Natural killer cell (primary cell): ENCODE results near the gene SAV1. TPM values are rescaled to one million over a fixed set of nuclear protein-coding genes. Genes with fewer than 3 reads are reported as not detected.

ENCODE experiments used
- ATAC-seq, 3 donors: fragments of 150-1000 bp in 2 of 3; fragments of 200-7000 bp in 1 of 3; cut with Tn5 transposase; 1 replicate in 1 of 3; 2 replicates in 2 of 3; pipeline ENCODE4 v1.10.0; 2021; ENCODE audit warnings: mild to moderate bottlenecking in 2 of 3, moderate library complexity in 2 of 3
- DNase-seq, 2 donors: peaks; one replicate each; pipeline versions ENCODE4 v3.0.0 to v3.0.0-alpha.2; 2013 to 2021; ENCODE audit warnings: mixed read lengths in 1 of 2
- H3K27ac ChIP-seq: one replicate; pipeline ENCODE4 v1.5.1; 2013; ENCODE audit warnings: mild to moderate bottlenecking, low read length
- H3K27me3 ChIP-seq: one replicate; pipeline ENCODE4 v1.6.1; 2013; ENCODE audit warnings: low read length; ENCODE audit not compliant: control insufficient read depth, insufficient read depth
- H3K36me3 ChIP-seq: one replicate; pipeline ENCODE4 v1.6.1; 2013; ENCODE audit warnings: low read length; ENCODE audit not compliant: control insufficient read depth, insufficient read depth
- H3K4me1 ChIP-seq: one replicate; pipeline ENCODE4 v1.6.1; 2013; ENCODE audit warnings: low read length; ENCODE audit not compliant: control insufficient read depth, insufficient read depth
- H3K4me3 ChIP-seq: one replicate; pipeline ENCODE4 v1.5.1; 2013; ENCODE audit warnings: low read length
- H3K9me3 ChIP-seq: one replicate; pipeline ENCODE4 v1.6.1; 2013; ENCODE audit warnings: low read length; ENCODE audit not compliant: control insufficient read depth, insufficient read depth
- H3K27ac Mint-ChIP-seq, 2 donors: one replicate each; pipeline ENCODE4 v1.8.0; 2022; ENCODE audit warnings: mild to moderate bottlenecking in 2 of 2, mixed read lengths in 2 of 2, moderate library complexity in 1 of 2
- H3K27me3 Mint-ChIP-seq, 2 donors: one replicate each; pipeline ENCODE4 v1.8.0; 2022; ENCODE audit warnings: low read depth in 2 of 2, mixed read lengths in 2 of 2
- H3K36me3 Mint-ChIP-seq: one replicate; pipeline ENCODE4 v1.8.0; 2022; ENCODE audit warnings: mixed read lengths
- H3K4me1 Mint-ChIP-seq, 2 donors: one replicate each; pipeline ENCODE4 v1.8.0; 2022; ENCODE audit warnings: mixed read lengths in 2 of 2
- H3K4me3 Mint-ChIP-seq: one replicate; pipeline ENCODE4 v1.8.0; 2022; ENCODE audit warnings: mild to moderate bottlenecking, moderate library complexity, mixed read lengths
- H3K9me3 Mint-ChIP-seq, 2 donors: one replicate each; pipeline ENCODE4 v1.8.0; 2022; ENCODE audit warnings: mixed read lengths in 2 of 2
- CTCF ChIP-seq: fragments of 200-600 bp; IDR thresholded peaks from one replicate; pipeline ENCODE4 v1.8.0; 2022; ENCODE audit warnings: antibody characterized with exemption
- WGBS: methylation state at CpG from one replicate; pipeline ENCODE4 v1.1.7; 2013; ENCODE audit warnings: missing lambda C conversion rate; ENCODE audit not compliant: insufficient coverage; 5-methylcytosine and 5-hydroxymethylcytosine counted together
- intact Hi-C: fragments of 100-400 bp; cut with micrococcal nuclease; formaldehyde crosslinking; loops from one replicate; pipeline ENCODE4 v1.14.2; 2022
- total RNA-seq, 4 donors: library from RNA; stranded (reverse); fragments of 120-200 nt in 1 of 4; gene quantifications; one replicate each; pipeline versions ENCODE4 v1.2.3 to v1.2.4, GENCODE V29; 2013 to 2022

Gene SAV1
- 1 to 10 TPM; 3.0 to 6.6 (median 6.6) TPM for total RNA-seq
- 22.2 TPM for total RNA-seq (2013)

DNA sequence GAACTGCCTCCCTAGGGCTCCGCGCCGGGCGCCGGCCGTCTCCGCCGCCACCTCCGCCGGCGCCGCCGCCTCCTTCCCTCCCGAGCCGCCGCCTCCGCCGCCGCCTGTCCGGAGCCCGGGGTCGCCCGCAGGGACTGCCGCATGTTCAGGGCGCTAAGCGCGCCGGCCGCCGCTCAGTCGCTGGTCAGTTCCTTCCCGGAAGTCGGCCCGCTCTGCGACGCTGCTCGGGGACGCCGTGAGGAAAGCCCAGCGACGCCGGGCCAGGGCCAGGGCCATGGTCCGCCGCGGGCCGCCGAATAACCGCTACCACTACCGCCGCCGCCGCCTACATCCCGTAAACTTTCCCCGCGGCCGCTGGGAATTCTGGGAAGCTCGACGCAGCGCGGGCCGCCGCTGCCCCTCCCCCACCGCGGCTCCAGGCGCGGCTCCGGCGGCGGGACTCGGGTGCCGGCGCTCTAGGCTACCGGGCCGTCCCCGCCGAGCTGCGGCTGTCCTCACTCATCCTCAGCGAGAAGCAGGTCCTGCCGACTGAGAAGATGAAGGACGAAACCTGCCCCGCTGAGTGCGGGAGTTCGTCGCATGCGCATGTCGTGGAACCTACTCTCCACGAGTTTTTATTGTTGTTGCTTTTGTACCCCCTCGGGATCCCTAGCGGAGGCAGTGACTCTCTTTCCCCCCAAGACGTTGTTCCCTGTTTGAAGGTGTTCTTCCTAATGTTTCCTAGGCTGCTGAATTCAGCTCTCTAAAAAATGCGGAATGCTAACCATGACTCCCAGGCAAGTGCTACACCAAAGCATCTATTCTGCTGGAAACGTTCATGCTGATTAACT is at the start of gene SAV1:
SAV1 (minus strand) TSS at position 311 of the 830 bp plus-strand sequence. CDS start 339 bp downstream, outside the sequence.
- no peaks in the 10 kb centered on the region for H3K36me3 Mint-ChIP-seq
- H3K4me3 Mint-ChIP-seq = no peak within 1 kb of the TSS
- H3K27me3 ChIP-seq = no peaks in the 10 kb centered on the region
- DNase-seq (peak; percentile 41 to 71), ATAC-seq (peak; percentile 63 to 71 (median 67))
- under 1% methylated on average over 92 of the region's 92 CpGs for WGBS
- TF ChIP-seq CTCF = no peak
- H3K4me3 ChIP-seq = peak within 1 kb of the TSS; percentile 57
- H3K36me3 ChIP-seq = no peaks in the 10 kb centered on the region
- peak within 1 kb of the TSS in 1 of 2 donors; percentile 11 for H3K27ac Mint-ChIP-seq
- intact Hi-C loops = no loop called here
- H3K27ac ChIP-seq = peak within 1 kb of the TSS; percentile 16
- no peaks in the 10 kb centered on the region for H3K27me3 Mint-ChIP-seq
- peaks cover 8% of the 10 kb centered on the region for H3K4me1 ChIP-seq
- H3K9me3 Mint-ChIP-seq = no peaks in the 10 kb centered on the region
- H3K9me3 ChIP-seq = no peaks in the 10 kb centered on the region
- H3K4me1 Mint-ChIP-seq = peaks cover 10 to 20% of the 10 kb centered on the region in 2 donors

DNA sequence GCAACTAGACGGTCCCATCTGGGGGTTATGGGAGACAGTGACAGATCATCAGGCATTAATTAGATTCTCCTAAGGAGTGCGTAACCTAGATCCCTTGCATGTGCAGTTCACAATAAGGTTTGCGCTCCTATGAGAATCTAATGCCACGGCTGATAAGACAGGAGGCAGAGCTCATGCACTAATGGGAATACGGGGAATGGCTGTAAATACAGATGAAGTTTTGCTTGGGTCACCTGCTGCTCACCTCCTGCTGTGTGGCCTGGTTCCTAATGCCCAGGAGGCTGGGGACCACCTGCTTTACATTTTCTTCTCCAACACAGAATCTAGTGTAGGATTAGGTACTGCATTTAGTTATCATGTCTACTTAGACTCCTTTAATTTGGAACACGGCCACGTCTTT is 49.7 kb upstream of the SAV1 start:
- Histone ChIP-seq H3K27ac (no peak overlapping the region), H3K9me3 (no peaks in the 10 kb centered on the region), H3K36me3 (peaks cover 26% of the 10 kb centered on the region), H3K4me3 (no peak overlapping the region), H3K27me3 (no peaks in the 10 kb centered on the region), H3K4me1 (no peaks in the 10 kb centered on the region)
- ATAC-seq = no peak
- TF ChIP-seq CTCF = no peak
- Mint-ChIP-seq H3K9me3 (no peaks in the 10 kb centered on the region), H3K27ac (no peak overlapping the region), H3K36me3 (no peaks in the 10 kb centered on the region), H3K4me3 (no peak overlapping the region), H3K27me3 (no peaks in the 10 kb centered on the region), H3K4me1 (no peaks in the 10 kb centered on the region)
- 91% methylated on average over 5 of the region's 7 CpGs for WGBS
- no peak for DNase-seq
- intact Hi-C loops = no loop called here

- Histone ChIP-seq H3K27me3 (no peaks in the 10 kb centered on the region), H3K4me1 (no peaks in the 10 kb centered on the region), H3K9me3 (no peaks in the 10 kb centered on the region), H3K36me3 (peaks cover 3% of the 10 kb centered on the region), H3K4me3 (no peak overlapping the region), H3K27ac (no peak overlapping the region)
- 33% methylated on average over 1 of the region's 2 CpGs for WGBS
- peaks cover 0 to 4% of the 10 kb centered on the region in 2 donors for H3K27me3 Mint-ChIP-seq
- peak; percentile 27 for TF ChIP-seq CTCF
- no peak overlapping the region for H3K27ac Mint-ChIP-seq
- no peak overlapping the region for H3K4me3 Mint-ChIP-seq
- no peaks in the 10 kb centered on the region for H3K9me3 Mint-ChIP-seq
- H3K4me1 Mint-ChIP-seq = no peaks in the 10 kb centered on the region
- intact Hi-C loops = loop anchor here (2.0 kb wide), 1 partner anchor 172 kb away; no protein-coding TSS in a partner anchor
- DNase-seq (peak in 1 of 2 donors; percentile 46), ATAC-seq (peak in 2 of 3 donors; percentile 47 to 61)
- no peaks in the 10 kb centered on the region for H3K36me3 Mint-ChIP-seq
These were observed 46.5 kb upstream of the SAV1 start for GRCh38 chr14:50714450-50715073.
